CD4-positive, alpha-beta T cell (primary cell): ENCODE results near the gene KDM2A. TPM values are rescaled to one million over a fixed set of nuclear protein-coding genes. Genes with fewer than 3 reads are reported as not detected.
A peak's percentile ranks its signal among the peaks of the same experiment; 100 is the strongest.

ENCODE experiments used
- ATAC-seq: fragments of 200-7000 bp; cut with Tn5 transposase; one replicate; pipeline ENCODE4 v1.10.0; 2022; ENCODE audit warnings: mild to moderate bottlenecking; ENCODE audit not compliant: poor library complexity
- CTCF ChIA-PET: fragments of 350-600 bp; sonication (Branson Sonifier 250); formaldehyde crosslinking; loops from one replicate; lab custom pipeline; 2021; ENCODE audit warnings: antibody characterized with exemption, inconsistent platforms; lab: Charles Lee
- POLR2A ChIA-PET: fragments of 350-600 bp; sonication (Branson Sonifier 250); formaldehyde crosslinking; loops from one replicate; lab custom pipeline; 2021; ENCODE audit warnings: antibody characterized with exemption, inconsistent platforms; lab: Charles Lee
- DNase-seq, 14 experiments: peaks; one replicate each; pipeline ENCODE4 v3.0.0-alpha.2; 2013 to 2020; ENCODE audit warnings: mixed read lengths in 2 of 14
- H3K27ac ChIP-seq, 2 donors: one replicate each; pipeline versions ENCODE4 v1.5.1 to v1.7.0; 2013; ENCODE audit warnings: low read length in 2 of 2, low read depth in 1 of 2, mild to moderate bottlenecking in 1 of 2
- H3K27me3 ChIP-seq, 2 experiments: 1 replicate in 1 of 2; 2 replicates in 1 of 2; pipeline versions ENCODE4 v1.6.1 to v1.7.0; 2013; ENCODE audit warnings: low read length in 2 of 2, control low read depth in 1 of 2, mild to moderate bottlenecking in 1 of 2, moderate library complexity in 1 of 2; ENCODE audit not compliant: insufficient read depth in 2 of 2, control insufficient read depth in 1 of 2
- H3K36me3 ChIP-seq: one replicate; pipeline ENCODE4 v1.6.1; 2013; ENCODE audit warnings: low read length, control low read depth; ENCODE audit not compliant: insufficient read depth
- H3K4me1 ChIP-seq: one replicate; pipeline ENCODE4 v1.6.1; 2013; ENCODE audit warnings: low read length, control low read depth; ENCODE audit not compliant: insufficient read depth
- H3K4me3 ChIP-seq: one replicate; pipeline ENCODE4 v1.5.1; 2013; ENCODE audit warnings: mild to moderate bottlenecking, low read length, moderate library complexity
- H3K9me3 ChIP-seq, 2 experiments: 1 replicate in 1 of 2; 2 replicates in 1 of 2; pipeline versions ENCODE4 v1.6.1 to v1.7.0; 2013; ENCODE audit warnings: low read length in 2 of 2, mild to moderate bottlenecking in 2 of 2, control low read depth in 1 of 2, moderate library complexity in 1 of 2; ENCODE audit not compliant: control insufficient read depth in 1 of 2, insufficient read depth in 1 of 2
- H3K27ac Mint-ChIP-seq: one replicate; pipeline ENCODE4 v1.8.0; 2020; ENCODE audit warnings: mixed read lengths
- H3K27me3 Mint-ChIP-seq: one replicate; pipeline ENCODE4 v1.8.0; 2021; ENCODE audit warnings: mixed read lengths
- H3K36me3 Mint-ChIP-seq: one replicate; pipeline ENCODE4 v1.8.0; 2021; ENCODE audit warnings: low read depth, mixed read lengths
- H3K4me1 Mint-ChIP-seq: one replicate; pipeline ENCODE4 v1.8.0; 2021; ENCODE audit warnings: low read depth, mixed read lengths
- H3K4me3 Mint-ChIP-seq: one replicate; pipeline ENCODE4 v1.8.0; 2020; ENCODE audit warnings: mild to moderate bottlenecking, mixed read lengths
- H3K9me3 Mint-ChIP-seq: one replicate; pipeline ENCODE4 v1.8.0; 2020; ENCODE audit warnings: mixed read lengths
- intact Hi-C, 2 experiments: fragments of 100-400 bp; cut with DNase I in 1 of 2; cut with micrococcal nuclease in 1 of 2; formaldehyde crosslinking; loops; one replicate each; pipeline versions ENCODE4 v1.15.1 to v1.9.0; 2023 to 2025; cut with DNase I, micrococcal nuclease
- total RNA-seq, 174 experiments: library from RNA in 2 of 174; stranded (reverse) in 2 of 174; gene quantifications; one replicate each; pipeline ENCODE4 v1.2.3 and lab custom pipeline; 2021 to 2026
- TF ChIP-seq, protein P1 (sequence below): fragments of 200-600 bp; IDR thresholded peaks from one replicate; pipeline ENCODE4 v1.8.0; 2022; ENCODE audit warnings: antibody characterized with exemption, mild to moderate bottlenecking

The KDM2A gene
- total RNA-seq, 2 experiments from 2014 or later = 410 to 412 TPM

DNA sequence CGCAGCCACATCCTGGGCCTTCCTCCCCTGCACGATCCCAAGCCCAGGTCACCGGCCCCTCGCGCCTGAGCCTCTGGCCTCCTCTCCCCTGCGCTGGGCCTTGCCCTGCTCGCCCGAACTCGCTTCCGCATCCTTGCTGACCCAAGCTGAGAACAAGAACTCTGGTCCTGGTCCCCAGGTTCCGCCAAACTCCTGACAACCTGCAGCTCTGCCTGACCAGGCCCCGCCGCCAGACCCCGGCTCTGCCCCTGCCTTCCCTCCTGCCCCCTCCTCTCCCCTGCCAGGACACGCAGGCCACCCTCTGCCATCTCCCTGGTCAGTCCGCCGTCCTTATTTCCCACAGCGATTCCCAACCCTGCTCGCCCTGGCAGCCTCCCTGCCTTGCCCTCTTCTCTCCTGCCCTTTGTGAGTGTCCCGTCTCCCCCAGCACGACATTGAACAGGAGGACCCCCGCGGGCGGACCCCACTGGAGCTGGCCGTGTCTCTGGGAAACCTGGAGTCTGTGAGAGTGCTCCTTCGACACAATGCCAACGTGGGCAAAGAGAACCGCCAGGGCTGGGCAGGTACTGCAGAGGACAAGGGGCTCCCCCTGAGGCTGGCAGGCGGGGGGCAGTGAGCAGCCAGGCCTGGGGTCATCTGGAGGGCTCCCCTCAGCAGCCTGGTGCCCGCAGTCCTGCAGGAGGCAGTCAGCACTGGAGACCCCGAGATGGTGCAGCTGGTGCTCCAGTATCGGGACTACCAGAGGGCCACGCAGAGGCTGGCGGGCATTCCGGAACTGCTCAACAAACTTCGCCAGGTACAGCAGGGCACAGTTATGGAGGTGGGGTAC is 170.8 kb downstream of the KDM2A start:
- no peaks in the 10 kb centered on the region for H3K9me3 ChIP-seq
- no peaks in the 10 kb centered on the region for H3K27me3 ChIP-seq
- H3K36me3 ChIP-seq = peaks cover 57% of the 10 kb centered on the region
- CTCF ChIA-PET = interaction anchor here (1.3 to 4.5 kb wide), 7 partner anchors 14 to 54 kb away, joined by 3 to 38 read pairs (median 22); partner anchors contain the start of gene GRK2
- intact Hi-C loops = loop anchor here (1.0 to 10.0 kb wide), 3 partner anchors 27 to 195 kb away; partner anchors contain the start of gene AIP (in 1 of the 2)
- POLR2A ChIA-PET = interaction anchor here (1.0 to 5.5 kb wide), 11 partner anchors 12 to 111 kb away, joined by 4 to 191 read pairs (median 23); partner anchors contain the start of genes GRK2, POLD4, PPP1CA and RAD9A
- TF ChIP-seq, protein P1, sequence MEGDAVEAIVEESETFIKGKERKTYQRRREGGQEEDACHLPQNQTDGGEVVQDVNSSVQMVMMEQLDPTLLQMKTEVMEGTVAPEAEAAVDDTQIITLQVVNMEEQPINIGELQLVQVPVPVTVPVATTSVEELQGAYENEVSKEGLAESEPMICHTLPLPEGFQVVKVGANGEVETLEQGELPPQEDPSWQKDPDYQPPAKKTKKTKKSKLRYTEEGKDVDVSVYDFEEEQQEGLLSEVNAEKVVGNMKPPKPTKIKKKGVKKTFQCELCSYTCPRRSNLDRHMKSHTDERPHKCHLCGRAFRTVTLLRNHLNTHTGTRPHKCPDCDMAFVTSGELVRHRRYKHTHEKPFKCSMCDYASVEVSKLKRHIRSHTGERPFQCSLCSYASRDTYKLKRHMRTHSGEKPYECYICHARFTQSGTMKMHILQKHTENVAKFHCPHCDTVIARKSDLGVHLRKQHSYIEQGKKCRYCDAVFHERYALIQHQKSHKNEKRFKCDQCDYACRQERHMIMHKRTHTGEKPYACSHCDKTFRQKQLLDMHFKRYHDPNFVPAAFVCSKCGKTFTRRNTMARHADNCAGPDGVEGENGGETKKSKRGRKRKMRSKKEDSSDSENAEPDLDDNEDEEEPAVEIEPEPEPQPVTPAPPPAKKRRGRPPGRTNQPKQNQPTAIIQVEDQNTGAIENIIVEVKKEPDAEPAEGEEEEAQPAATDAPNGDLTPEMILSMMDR = no peak
- H3K9me3 Mint-ChIP-seq = no peaks in the 10 kb centered on the region
- no peaks in the 10 kb centered on the region for H3K27me3 Mint-ChIP-seq
- peaks cover 55% of the 10 kb centered on the region for H3K4me1 Mint-ChIP-seq
- H3K36me3 Mint-ChIP-seq = peaks cover 83% of the 10 kb centered on the region
- H3K4me3 ChIP-seq = peak overlapping the region; percentile 77
- H3K4me3 Mint-ChIP-seq = peak overlapping the region; percentile 92
- peak overlapping the region; percentile 29 to 56 for H3K27ac ChIP-seq
- ATAC-seq (no peak), DNase-seq (peak in 1 of 14 experiments; percentile 8)
- peaks cover 76% of the 10 kb centered on the region for H3K4me1 ChIP-seq
- H3K27ac Mint-ChIP-seq = peak overlapping the region; percentile 87

DNA sequence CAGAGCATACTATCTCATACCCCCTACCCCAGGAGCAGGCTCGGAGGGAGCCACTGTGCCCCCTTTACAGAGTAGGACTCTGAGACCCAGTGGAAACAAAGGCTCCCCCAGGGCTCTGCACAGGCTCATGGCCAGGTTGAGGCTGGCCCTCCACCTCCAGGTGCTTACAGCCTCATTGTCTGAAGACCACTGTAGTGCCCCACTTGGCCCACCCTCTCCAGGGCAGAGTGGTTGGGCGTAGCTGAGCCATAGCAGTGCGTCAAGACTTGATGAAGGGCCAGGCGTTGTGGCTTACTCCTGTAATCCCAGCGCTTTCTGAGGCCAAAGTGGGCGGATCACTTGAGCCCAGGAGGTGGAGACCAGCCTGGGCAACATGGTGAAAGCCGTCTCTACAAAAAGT is 171.7 kb downstream of the KDM2A start:
- DNase-seq (no peak), ATAC-seq (no peak)
- peaks cover 67% of the 10 kb centered on the region for H3K4me1 ChIP-seq
- Mint-ChIP-seq H3K4me1 (peaks cover 57% of the 10 kb centered on the region), H3K9me3 (no peaks in the 10 kb centered on the region), H3K36me3 (peaks cover 85% of the 10 kb centered on the region), H3K4me3 (peak overlapping the region; percentile 92), H3K27ac (peak overlapping the region; percentile 87), H3K27me3 (no peaks in the 10 kb centered on the region)
- TF ChIP-seq, protein P1 = no peak
- H3K36me3 ChIP-seq = peaks cover 54% of the 10 kb centered on the region
- peaks cover 5 to 6% of the 10 kb centered on the region in 2 experiments for H3K9me3 ChIP-seq
- peak overlapping the region; percentile 77 for H3K4me3 ChIP-seq
- H3K27me3 ChIP-seq = no peaks in the 10 kb centered on the region
- ChIA-PET POLR2A (interaction anchor here (0.6 to 5.5 kb wide), 6 partner anchors 10 to 62 kb away, joined by 3 to 188 read pairs (median 4); partner anchors contain the start of gene GRK2), CTCF (interaction anchor here (0.6 kb wide), 1 partner anchor 18 kb away, joined by 4 read pairs; no protein-coding TSS in a partner anchor)
- intact Hi-C loops = loop anchor here in 1 of 2 experiments (10.0 kb wide), 1 partner anchor 46 kb away; no protein-coding TSS in a partner anchor
- H3K27ac ChIP-seq = peak overlapping the region in 1 of 2 donors; percentile 53
